ENCODE data around the gene CD47. TPM values are rescaled to one million over a fixed set of nuclear protein-coding genes. Genes with fewer than 3 reads are reported as not detected.

The CD47 gene
- total RNA-seq, 1 donor from 2014 or later: 102 TPM

GRCh38 chr3:108131475-108132134, 40.8 kb upstream of the CD47 start:
- Mint-ChIP-seq H3K27ac (no peak overlapping the region), H3K27me3 (ENCODE audit: insufficient read depth, low read depth) (no peaks in the 10 kb centered on the region), H3K36me3 (no peaks in the 10 kb centered on the region), H3K4me1 (peaks cover 23% of the 10 kb centered on the region), H3K4me3 (no peak overlapping the region), H3K9me3 (no peaks in the 10 kb centered on the region)
- no peak overlapping the region for H3K27ac ChIP-seq
- no peak for TF ChIP-seq EZH2phosphoT487 (IDR thresholded peaks at IDR 0.05)
- TF ChIP-seq EZH2 (IDR thresholded peaks at IDR 0.05): no peak
- TF ChIP-seq CTCF (IDR thresholded peaks at IDR 0.05): no peak
- H3K4me1 ChIP-seq: peaks cover 18% of the 10 kb centered on the region
- H3K9me3 ChIP-seq (ENCODE audit: low read depth): no peaks in the 10 kb centered on the region
- H2AFZ ChIP-seq (replicated peaks): no peak overlapping the region
- no peak overlapping the region for H3K4me2 ChIP-seq
- H3F3A ChIP-seq (ENCODE audit: low read depth): no peaks in the 10 kb centered on the region
- no peak overlapping the region for H3K4me3 ChIP-seq
- no peaks in the 10 kb centered on the region for H3K36me3 ChIP-seq
- H3K79me2 ChIP-seq (ENCODE audit: low read depth): no peaks in the 10 kb centered on the region
- no peaks in the 10 kb centered on the region for H3K27me3 ChIP-seq
- no peak overlapping the region for H3K9ac ChIP-seq
- no peaks in the 10 kb centered on the region for H4K20me1 ChIP-seq (ENCODE audit: low read depth)
- no peak for DNase-seq (ENCODE audit: low spot score)

- Histone ChIP-seq H3K9me3 (ENCODE audit: low read depth) (no peaks in the 10 kb centered on the region), H3K27ac (no peak overlapping the region), H3K4me3 (no peak overlapping the region), H3K4me1 (peaks cover 18% of the 10 kb centered on the region), H3K9ac (no peak overlapping the region), H3K79me2 (ENCODE audit: low read depth) (no peaks in the 10 kb centered on the region), H2AFZ (replicated peaks) (no peak overlapping the region), H3K36me3 (no peaks in the 10 kb centered on the region), H3K27me3 (no peaks in the 10 kb centered on the region), H3K4me2 (no peak overlapping the region), H3F3A (ENCODE audit: low read depth) (no peaks in the 10 kb centered on the region), H4K20me1 (ENCODE audit: low read depth) (no peaks in the 10 kb centered on the region)
- TF ChIP-seq CTCF (IDR thresholded peaks at IDR 0.05) (no peak), EZH2phosphoT487 (IDR thresholded peaks at IDR 0.05) (no peak), EZH2 (IDR thresholded peaks at IDR 0.05) (no peak)
- Mint-ChIP-seq H3K9me3 (no peaks in the 10 kb centered on the region), H3K36me3 (no peaks in the 10 kb centered on the region), H3K27ac (no peak overlapping the region), H3K27me3 (ENCODE audit: insufficient read depth, low read depth) (no peaks in the 10 kb centered on the region), H3K4me3 (no peak overlapping the region), H3K4me1 (peaks cover 29% of the 10 kb centered on the region)
- no peak for DNase-seq (ENCODE audit: low spot score)
These were observed 40.1 kb upstream of the CD47 start for GRCh38 chr3:108130701-108131474.

- DNase-seq (ENCODE audit: low spot score): no peak
- Histone ChIP-seq H3K4me3 (no peak overlapping the region), H3K79me2 (ENCODE audit: low read depth) (no peaks in the 10 kb centered on the region), H3K4me2 (no peak overlapping the region), H3K9ac (no peak overlapping the region), H3K9me3 (ENCODE audit: low read depth) (no peaks in the 10 kb centered on the region), H3K36me3 (no peaks in the 10 kb centered on the region), H3K4me1 (peaks cover 24% of the 10 kb centered on the region), H4K20me1 (ENCODE audit: low read depth) (no peaks in the 10 kb centered on the region), H2AFZ (replicated peaks) (no peak overlapping the region), H3F3A (ENCODE audit: low read depth) (no peaks in the 10 kb centered on the region), H3K27ac (no peak overlapping the region), H3K27me3 (no peaks in the 10 kb centered on the region)
- H3K4me3 Mint-ChIP-seq: no peak overlapping the region
- H3K9me3 Mint-ChIP-seq: no peaks in the 10 kb centered on the region
- H3K27ac Mint-ChIP-seq: no peak overlapping the region
- TF ChIP-seq CTCF (IDR thresholded peaks at IDR 0.05): no peak
- TF ChIP-seq EZH2phosphoT487 (IDR thresholded peaks at IDR 0.05): no peak
- no peak for TF ChIP-seq EZH2 (IDR thresholded peaks at IDR 0.05)
- H3K36me3 Mint-ChIP-seq: no peaks in the 10 kb centered on the region
- no peaks in the 10 kb centered on the region for H3K27me3 Mint-ChIP-seq (ENCODE audit: insufficient read depth, low read depth)
- H3K4me1 Mint-ChIP-seq: peaks cover 35% of the 10 kb centered on the region
These were observed 39.4 kb upstream of the CD47 start for GRCh38 chr3:108130236-108130635.
